ENCODE results near the gene PCBD2.
"Not testable (repeated sequence)": the region's sequence is repeated elsewhere in the genome, so short reads cannot be mapped to it uniquely, and the experiment has no call there.

Gene PCBD2

DNA sequence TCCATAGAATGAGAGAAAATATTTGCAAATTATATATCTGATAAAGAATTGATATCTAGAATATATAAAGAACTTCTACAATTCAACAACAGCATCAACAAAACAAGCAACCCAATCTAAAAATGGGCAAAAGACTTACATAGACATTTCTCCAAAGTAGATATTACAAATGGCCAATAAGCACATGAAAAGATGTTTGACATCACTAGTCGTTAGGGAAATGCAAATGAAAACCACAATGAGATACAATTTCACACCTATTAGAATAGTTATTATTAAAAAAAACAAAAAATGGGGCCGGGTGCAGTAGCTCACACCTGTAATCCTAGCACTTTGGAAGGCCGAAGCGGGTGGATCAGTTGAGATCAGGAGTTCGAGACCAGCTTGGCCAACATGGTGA lies 87.2 kb downstream of the PCBD2 start:
- no peak overlapping the region for H3K4me3 ChIP-seq (ENCODE audit: low read depth, low read length)
- TF ChIP-seq, protein P1, sequence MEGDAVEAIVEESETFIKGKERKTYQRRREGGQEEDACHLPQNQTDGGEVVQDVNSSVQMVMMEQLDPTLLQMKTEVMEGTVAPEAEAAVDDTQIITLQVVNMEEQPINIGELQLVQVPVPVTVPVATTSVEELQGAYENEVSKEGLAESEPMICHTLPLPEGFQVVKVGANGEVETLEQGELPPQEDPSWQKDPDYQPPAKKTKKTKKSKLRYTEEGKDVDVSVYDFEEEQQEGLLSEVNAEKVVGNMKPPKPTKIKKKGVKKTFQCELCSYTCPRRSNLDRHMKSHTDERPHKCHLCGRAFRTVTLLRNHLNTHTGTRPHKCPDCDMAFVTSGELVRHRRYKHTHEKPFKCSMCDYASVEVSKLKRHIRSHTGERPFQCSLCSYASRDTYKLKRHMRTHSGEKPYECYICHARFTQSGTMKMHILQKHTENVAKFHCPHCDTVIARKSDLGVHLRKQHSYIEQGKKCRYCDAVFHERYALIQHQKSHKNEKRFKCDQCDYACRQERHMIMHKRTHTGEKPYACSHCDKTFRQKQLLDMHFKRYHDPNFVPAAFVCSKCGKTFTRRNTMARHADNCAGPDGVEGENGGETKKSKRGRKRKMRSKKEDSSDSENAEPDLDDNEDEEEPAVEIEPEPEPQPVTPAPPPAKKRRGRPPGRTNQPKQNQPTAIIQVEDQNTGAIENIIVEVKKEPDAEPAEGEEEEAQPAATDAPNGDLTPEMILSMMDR (IDR thresholded peaks at IDR 0.05; ENCODE audit: borderline replicate concordance, insufficient read depth, low read depth, low read length) = no peak

DNA sequence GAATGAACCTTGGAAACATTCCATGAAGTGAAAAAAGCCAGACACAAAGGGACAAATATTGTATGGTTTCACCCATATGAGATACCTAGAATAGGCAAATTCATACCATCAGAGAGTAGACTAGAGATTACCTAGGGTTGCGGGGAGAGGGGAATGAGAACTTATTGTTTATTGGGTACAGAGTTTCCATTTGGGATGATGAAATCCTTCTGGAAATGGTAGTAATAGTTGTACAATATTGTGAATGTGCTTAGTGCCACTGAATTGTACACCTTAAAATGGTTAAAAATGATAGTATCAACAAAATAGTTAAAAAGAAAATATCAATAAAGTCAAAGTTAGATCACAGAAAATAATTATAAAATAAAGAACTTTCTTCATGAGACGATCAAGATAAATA lies 88.2 kb downstream of the PCBD2 start:
- H3K4me3 ChIP-seq (ENCODE audit: low read depth, low read length) = no peak overlapping the region
- TF ChIP-seq, protein P1 (IDR thresholded peaks at IDR 0.05; ENCODE audit: borderline replicate concordance, insufficient read depth, low read depth, low read length) = no peak

DNA sequence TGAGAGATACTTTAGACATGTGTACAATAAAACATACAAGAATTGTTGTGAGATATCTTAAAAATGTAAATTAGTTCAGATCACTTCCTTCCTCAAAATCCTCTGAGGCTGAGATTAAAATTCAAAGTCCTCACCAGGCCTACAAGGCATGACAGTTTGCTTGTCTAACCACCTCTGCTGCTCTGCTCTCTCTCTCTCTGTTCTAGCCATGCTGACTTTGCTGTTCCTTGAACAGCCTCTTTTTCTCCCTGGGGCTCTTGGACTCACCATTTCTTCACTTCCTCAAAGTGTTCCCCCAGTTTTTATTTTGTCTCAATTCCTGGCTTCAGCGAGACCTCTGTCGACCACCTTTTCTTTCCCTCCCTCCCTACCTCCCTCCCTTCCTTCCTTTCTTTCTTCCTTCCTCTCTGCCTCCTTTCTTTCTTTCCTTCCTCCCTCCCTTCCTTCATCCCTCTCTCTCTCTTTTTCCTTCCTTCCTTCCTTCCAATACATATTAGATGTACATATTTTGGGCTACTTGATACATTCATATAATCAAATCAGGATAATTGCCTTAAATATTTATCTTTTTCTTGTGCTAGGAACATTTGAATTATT lies 89.7 kb downstream of the PCBD2 start:
- TF ChIP-seq, protein P1 (IDR thresholded peaks at IDR 0.05; ENCODE audit: borderline replicate concordance, insufficient read depth, low read depth, low read length) = no peak
- H3K4me3 ChIP-seq (ENCODE audit: low read depth, low read length) = no peak overlapping the region

DNA sequence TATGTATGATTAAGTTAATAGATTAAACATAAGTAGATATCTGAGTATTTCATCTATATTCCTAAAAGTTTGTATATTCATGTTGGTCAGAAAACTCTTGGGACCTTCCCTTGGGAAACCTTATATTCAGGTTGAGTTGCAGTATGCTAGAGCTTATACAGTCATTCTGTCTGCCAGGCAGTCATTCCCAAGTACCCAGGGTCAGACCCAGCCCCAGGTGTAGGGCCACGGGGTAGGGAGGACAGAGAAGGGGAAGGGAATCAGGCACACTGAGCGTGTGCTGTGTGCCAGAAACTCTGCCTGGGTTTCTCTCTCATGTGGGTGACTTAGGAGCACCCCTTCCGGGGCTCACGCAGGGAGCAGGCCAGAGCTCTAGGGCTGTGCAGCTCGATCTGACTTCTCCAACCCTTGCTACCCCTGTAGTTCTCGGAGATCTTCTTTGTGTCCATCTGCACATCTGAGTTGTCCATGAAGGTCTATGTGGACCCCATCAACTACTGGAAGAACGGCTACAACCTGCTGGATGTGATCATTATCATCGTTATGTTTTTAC lies 91.0 kb downstream of the PCBD2 start:
- no peak overlapping the region for H3K4me3 ChIP-seq (ENCODE audit: low read depth, low read length)
- TF ChIP-seq, protein P1 (IDR thresholded peaks at IDR 0.05; ENCODE audit: borderline replicate concordance, insufficient read depth, low read depth, low read length) = no peak

DNA sequence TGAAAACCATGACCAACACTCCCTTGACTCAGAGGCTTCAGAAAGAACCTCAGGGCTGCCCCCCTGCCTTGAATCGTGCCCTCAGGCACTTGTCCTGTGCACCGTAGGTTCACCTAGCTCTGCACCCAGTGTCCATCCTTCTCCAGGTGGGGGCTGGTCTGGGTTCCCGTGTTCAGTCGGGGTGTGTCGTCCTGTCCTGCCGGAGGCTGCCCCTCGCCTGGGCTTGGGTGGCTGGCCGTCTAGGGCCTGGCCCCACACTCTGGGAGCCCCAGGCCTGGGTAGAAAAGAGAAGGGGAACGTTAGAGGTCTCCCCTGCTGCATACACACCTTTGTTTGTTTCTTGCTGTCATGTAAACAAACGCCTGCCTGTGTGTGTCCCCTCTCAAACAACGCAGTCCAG lies 92.1 kb downstream of the PCBD2 start:
- TF ChIP-seq, protein P1 (IDR thresholded peaks at IDR 0.05; ENCODE audit: borderline replicate concordance, insufficient read depth, low read depth, low read length) = no peak
- H3K4me3 ChIP-seq (ENCODE audit: low read depth, low read length) = no peak overlapping the region

DNA sequence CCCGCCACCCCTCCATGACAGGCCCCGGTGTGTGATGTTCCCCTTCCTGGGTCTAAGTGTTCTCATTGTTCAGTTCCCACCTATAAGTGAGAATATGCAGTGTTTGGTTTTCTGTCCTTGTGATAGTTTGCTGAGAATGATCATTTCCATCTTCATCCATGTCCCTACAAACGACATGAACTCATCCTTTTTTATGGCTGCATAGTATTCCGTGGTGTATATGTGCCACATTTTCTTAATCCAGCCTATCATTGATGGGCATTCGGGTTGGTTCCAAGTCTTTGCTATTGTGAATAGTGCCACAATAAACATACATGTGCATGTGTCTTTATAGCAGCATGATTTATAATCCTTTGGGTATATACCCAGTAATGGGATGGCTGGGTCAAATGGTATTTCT lies 93.1 kb downstream of the PCBD2 start:
- H3K4me3 ChIP-seq (ENCODE audit: low read depth, low read length) = not testable (repeated sequence)

DNA sequence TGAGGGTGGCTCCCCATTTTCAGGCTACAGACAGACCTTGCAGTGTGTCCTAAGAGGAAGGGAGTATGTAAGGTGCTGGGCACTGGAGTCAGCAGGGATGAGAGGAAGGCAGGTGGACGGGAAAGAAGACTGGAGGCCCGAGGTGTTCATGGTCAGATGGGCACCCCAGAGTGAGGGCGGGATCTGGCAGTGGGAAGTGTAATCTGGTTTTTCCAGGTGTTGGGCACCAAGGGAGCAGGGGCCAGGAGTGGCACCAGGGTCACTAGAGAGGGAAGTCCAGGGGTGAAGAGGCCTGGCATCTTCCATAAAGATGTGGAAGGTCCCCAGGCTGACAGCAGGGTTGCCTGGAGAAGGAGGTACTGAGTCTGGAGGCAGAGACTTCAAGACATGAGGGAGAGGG lies 99.4 kb downstream of the PCBD2 start:
- TF ChIP-seq, protein P1 (IDR thresholded peaks at IDR 0.05; ENCODE audit: borderline replicate concordance, insufficient read depth, low read depth, low read length) = no peak
- no peak overlapping the region for H3K4me3 ChIP-seq (ENCODE audit: low read depth, low read length)

All from GM12875 (cell line).